NB4 (cell line): ENCODE results near the gene CTNNA3.

Experiments used
- POLR2A ChIP-seq: IDR thresholded peaks from 2 replicates; pipeline ENCODE4 v1.6.1; 2011; ENCODE audit warnings: mild to moderate bottlenecking; ENCODE audit not compliant: insufficient read length; ENCODE audit errors: extremely low read depth
- TF ChIP-seq, protein P1 (sequence below): IDR thresholded peaks from one replicate; pipeline ENCODE4 v1.5.1; 2012; ENCODE audit warnings: low read depth, low read length
- TF ChIP-seq, protein P2 (sequence below): IDR thresholded peaks from 2 replicates; pipeline ENCODE4 v1.6.1; 2011; ENCODE audit warnings: low read depth, low read length

DNA sequence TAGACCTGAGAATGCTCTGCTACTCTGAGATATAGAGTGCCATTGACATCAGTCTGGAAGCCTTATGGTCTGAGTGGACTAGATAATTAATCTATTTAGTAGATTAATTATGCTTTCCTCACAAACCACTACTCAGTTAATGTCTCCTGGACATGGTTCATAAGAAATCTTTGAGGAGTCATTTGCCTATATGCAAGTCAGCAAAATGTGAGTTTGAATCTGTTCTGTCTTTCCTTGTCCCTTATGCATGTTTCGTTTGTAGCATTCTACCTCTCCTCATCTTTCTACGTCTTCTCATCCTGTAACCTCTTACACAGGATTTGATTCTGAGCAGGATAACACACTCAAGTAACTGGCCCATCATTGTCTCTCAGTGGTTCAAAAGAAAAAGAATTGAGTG is 1505.6 kb downstream of the CTNNA3 start:
- no peak for TF ChIP-seq POLR2A
- TF ChIP-seq, protein P1, sequence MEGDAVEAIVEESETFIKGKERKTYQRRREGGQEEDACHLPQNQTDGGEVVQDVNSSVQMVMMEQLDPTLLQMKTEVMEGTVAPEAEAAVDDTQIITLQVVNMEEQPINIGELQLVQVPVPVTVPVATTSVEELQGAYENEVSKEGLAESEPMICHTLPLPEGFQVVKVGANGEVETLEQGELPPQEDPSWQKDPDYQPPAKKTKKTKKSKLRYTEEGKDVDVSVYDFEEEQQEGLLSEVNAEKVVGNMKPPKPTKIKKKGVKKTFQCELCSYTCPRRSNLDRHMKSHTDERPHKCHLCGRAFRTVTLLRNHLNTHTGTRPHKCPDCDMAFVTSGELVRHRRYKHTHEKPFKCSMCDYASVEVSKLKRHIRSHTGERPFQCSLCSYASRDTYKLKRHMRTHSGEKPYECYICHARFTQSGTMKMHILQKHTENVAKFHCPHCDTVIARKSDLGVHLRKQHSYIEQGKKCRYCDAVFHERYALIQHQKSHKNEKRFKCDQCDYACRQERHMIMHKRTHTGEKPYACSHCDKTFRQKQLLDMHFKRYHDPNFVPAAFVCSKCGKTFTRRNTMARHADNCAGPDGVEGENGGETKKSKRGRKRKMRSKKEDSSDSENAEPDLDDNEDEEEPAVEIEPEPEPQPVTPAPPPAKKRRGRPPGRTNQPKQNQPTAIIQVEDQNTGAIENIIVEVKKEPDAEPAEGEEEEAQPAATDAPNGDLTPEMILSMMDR, result no peak
- TF ChIP-seq, protein P2, sequence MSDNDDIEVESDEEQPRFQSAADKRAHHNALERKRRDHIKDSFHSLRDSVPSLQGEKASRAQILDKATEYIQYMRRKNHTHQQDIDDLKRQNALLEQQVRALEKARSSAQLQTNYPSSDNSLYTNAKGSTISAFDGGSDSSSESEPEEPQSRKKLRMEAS, result no peak
